ENCODE data around the gene CSF1R.

The CSF1R gene

GRCh38 chr5:150124596-150124995 is 38.2 kb upstream of the CSF1R start:
- no peak overlapping the region for H3K27ac ChIP-seq
- TF ChIP-seq, protein P1, sequence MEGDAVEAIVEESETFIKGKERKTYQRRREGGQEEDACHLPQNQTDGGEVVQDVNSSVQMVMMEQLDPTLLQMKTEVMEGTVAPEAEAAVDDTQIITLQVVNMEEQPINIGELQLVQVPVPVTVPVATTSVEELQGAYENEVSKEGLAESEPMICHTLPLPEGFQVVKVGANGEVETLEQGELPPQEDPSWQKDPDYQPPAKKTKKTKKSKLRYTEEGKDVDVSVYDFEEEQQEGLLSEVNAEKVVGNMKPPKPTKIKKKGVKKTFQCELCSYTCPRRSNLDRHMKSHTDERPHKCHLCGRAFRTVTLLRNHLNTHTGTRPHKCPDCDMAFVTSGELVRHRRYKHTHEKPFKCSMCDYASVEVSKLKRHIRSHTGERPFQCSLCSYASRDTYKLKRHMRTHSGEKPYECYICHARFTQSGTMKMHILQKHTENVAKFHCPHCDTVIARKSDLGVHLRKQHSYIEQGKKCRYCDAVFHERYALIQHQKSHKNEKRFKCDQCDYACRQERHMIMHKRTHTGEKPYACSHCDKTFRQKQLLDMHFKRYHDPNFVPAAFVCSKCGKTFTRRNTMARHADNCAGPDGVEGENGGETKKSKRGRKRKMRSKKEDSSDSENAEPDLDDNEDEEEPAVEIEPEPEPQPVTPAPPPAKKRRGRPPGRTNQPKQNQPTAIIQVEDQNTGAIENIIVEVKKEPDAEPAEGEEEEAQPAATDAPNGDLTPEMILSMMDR (conservative IDR thresholded peaks at IDR 0.05), result no peak
- TF ChIP-seq ZFX (IDR thresholded peaks at IDR 0.05), result no peak

DNA sequence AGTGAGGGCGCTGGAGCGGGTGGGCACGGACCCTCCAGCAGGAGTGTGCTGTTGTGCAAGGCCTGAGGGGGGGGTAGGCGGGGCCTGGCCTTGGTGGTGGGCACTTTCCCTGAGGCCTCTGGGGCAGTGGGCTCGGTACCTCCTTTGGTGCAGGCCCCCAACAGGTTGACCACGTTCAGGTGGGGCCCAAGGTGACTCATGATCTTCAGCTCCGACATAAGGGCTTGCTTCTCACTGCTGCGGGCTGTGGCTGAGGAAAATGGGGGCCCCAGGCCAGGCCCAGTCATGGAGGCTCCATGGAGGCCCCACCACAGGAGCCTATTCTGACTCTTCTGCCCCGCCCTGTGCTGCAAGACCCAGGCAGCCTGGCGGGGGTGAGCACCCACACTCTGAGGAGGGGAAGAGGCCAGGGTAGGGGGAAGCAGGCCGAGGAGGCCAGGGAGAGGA is 37.8 kb upstream of the CSF1R start:
- no peak overlapping the region for H3K27ac ChIP-seq
- TF ChIP-seq, protein P1 (conservative IDR thresholded peaks at IDR 0.05), result no peak
- TF ChIP-seq ZFX (IDR thresholded peaks at IDR 0.05), result no peak

DNA sequence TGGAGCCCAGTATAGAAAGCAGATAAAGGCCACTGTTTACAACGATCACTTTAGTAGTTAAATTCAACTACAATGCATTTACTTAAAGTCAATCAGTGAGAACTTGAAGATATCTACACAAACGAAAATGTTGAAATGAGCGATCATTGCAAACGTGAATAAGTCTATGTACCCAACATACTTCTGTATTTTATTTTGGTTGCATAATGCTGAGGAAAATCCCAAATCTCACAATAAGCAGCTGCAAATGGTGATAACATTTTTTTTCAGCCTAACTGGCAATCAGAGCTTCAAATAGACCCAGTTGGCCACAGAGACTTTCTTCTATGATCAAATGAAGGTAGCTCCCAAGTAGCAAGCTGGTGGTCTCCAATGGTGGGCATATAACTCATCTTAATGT is 37.2 kb upstream of the CSF1R start:
- H3K27ac ChIP-seq, result no peak overlapping the region
- no peak for TF ChIP-seq ZFX (IDR thresholded peaks at IDR 0.05)
- TF ChIP-seq, protein P1 (conservative IDR thresholded peaks at IDR 0.05), result no peak

DNA sequence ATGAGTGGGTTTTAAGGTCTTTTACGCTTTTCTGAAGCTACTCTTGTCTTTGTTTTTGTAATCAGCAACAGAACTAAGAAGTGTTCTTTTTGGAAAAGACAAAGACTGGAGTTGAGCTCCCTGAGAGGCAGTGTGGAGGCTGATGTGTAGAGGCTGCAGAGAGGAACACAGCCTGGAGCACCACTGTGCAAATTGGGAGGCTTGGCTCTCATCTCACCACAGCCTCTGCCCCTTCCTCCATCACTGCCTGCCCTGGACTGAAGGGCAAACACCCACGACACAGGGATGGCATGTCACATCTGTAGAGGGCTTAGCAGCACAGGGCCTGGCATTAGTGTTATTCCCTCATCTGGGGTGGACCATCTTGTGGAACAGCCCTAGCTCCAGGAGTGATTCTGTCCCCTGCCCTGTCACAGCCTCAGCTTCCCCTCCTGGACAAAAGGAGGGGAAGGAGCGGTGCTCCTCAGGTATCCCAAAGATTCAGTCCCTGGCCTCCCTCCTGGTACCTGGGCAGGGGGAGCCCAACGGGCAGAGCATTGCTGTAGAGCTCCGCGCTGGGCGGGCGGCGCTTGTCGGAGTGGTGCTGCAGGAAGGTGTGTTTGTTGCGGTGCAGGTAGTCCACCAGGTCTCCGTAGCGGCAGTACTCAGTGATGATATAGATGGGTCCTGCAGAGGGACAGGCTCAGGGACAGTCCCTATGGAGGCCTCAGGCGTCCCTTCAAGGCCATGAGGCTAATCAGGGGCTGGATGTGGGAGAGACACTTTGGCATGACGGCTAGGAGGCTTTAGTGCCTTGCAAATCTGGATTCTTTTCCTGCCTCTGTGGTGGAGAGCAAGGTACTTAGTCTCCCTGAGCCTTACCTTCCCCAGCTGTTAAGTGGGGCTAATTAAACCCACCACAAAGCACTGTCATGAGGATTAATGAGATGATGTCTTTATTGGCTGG is 36.5 kb upstream of the CSF1R start:
- TF ChIP-seq, protein P1 (conservative IDR thresholded peaks at IDR 0.05), result no peak
- no peak for TF ChIP-seq ZFX (IDR thresholded peaks at IDR 0.05)
- H3K27ac ChIP-seq, result no peak overlapping the region

GRCh38 chr5:150122158-150122510 is 35.8 kb upstream of the CSF1R start:
- no peak for TF ChIP-seq ZFX (IDR thresholded peaks at IDR 0.05)
- TF ChIP-seq, protein P1 (conservative IDR thresholded peaks at IDR 0.05), result no peak
- no peak overlapping the region for H3K27ac ChIP-seq

DNA sequence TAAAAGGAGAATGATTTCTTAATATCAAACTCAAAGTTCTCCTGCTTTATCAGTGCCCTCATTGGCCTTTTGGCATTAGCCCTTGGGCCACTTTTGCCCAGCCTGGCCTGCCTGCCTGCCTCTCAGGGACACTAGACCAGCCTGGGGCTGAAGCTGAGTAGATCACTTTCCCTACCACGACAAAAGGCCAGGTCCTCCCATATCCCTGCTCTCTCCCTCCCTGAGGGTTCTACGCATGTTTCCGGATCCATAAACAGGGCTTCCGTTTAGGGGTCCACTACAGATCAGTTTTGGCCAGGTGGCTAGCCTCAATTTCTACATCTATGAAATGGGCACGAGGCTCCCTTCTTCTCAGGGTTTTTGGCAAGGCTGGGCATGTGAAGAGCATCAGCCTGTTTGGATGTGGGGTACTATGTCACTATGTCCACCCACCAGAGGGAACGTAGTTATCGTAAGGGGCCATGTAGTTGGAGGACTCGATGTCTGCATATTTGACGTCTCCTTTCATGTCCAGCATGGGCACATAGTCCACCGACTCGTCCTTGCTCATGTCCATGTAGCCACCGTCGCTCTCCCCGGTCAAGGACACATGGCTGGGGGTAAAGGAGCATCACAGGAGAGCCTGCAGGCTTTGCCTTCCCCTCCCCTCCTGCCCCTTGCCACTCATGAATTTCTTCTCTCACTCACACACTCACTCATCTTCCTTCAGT is 35.2 kb upstream of the CSF1R start:
- no peak for TF ChIP-seq ZFX (IDR thresholded peaks at IDR 0.05)
- TF ChIP-seq, protein P1 (conservative IDR thresholded peaks at IDR 0.05), result no peak
- H3K27ac ChIP-seq, result no peak overlapping the region

All from C4-2B (cell line).